Stimulated activated CD4-positive, alpha-beta T cell treated with anti-CD3 and anti-CD28 coated beads, Interleukin-1b, Interleukin-23, amount 100 ng/mL, for 48 hours (primary cell): ENCODE measurements around the gene IL13RA1.
"Not testable (repeated sequence)": the region's sequence is repeated elsewhere in the genome, so short reads cannot be mapped to it uniquely, and the experiment has no call there.

ENCODE experiments used
- DNase-seq: peaks from one replicate; pipeline ENCODE4 v3.0.0-alpha.2; 2020

IL13RA1 gene

DNA sequence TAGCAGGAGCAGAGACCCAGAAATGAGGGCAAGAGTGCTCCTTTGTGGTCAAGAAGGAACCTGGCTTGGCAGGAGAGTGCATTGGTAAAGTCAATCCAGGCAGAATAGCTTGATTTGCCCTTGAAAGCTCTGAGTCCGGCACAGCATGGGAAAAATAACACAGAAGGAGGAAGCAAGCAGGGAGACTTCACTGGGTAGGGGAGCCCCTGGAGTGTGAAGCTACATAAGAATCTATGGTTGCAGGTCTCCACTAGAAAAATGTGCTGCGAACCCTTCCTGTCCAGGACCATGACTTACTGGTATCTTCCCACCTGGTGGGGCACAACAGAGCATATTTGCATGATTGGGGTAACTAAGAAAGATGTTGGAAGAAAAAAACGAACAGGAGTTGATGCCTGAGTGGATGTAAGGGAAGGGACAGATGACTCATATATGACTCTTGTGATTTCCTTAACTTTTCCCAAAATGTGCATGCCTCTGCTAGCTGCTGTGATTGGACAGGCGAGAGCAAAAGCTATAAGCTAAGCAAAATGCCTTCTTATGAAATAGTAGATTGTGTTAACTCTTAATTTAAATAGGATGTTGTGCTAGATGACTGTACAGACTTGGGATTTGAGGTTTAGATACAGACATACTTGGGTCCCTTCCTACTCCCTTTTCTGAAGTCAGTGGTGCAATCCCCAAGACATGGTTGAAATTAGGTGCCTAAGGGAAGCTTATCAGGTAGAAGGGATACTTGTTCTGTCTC, 3.3 kb downstream of the IL13RA1 start:
- DNase-seq, result no peak

GRCh38 chrX:118732551-118732950, 5.1 kb downstream of the IL13RA1 start:
- DNase-seq, result not testable (repeated sequence)

- no peak for DNase-seq
Observed at GRCh38 chrX:118734909-118735308, 7.5 kb downstream of the IL13RA1 start.

GRCh38 chrX:118736394-118737010, 9.1 kb downstream of the IL13RA1 start:
- DNase-seq, result no peak

- no peak for DNase-seq
Observed at GRCh38 chrX:118739577-118739976, 12.2 kb downstream of the IL13RA1 start.

GRCh38 chrX:118740276-118740889, 13.0 kb downstream of the IL13RA1 start:
- DNase-seq, result no peak

DNA sequence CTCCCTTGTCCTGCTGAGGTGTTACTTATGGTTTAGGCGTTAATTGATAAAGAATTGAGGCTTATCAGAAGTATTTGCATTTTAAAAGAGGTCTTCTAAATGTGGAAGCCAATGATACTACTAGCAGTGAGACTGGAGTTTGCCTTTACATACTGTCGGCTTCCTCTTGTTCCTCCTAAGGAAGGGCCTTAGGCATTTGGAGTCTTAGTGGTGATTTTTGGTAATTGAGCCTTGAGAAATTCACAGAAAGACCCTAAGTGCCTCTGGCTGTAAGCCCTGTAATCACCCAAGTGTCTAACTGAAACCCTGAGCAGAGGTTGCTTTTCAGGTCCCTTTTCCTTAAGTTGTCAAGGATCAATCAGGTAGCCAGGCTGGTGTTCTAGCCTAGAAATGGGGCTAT, 14.8 kb downstream of the IL13RA1 start:
- DNase-seq, result no peak

DNA sequence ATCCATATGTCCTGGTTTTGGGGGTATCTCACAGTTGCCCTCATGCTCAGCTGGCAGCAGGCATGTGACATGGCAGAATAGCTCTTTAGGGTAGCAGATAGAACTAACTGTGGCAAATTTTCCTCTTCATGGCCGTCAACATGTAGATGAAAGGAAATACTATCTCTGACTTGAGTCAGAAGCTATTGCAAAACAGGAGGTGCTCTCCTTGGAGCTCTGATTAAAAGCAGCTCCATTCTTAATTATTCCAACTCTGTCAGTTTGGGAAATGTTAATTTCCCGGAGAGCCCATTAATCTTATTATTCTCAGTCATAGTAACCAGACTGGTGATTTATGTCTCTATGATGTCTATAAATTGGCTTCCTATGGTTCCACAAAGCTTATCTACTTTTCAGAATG, 18.2 kb downstream of the IL13RA1 start:
- no peak for DNase-seq

DNA sequence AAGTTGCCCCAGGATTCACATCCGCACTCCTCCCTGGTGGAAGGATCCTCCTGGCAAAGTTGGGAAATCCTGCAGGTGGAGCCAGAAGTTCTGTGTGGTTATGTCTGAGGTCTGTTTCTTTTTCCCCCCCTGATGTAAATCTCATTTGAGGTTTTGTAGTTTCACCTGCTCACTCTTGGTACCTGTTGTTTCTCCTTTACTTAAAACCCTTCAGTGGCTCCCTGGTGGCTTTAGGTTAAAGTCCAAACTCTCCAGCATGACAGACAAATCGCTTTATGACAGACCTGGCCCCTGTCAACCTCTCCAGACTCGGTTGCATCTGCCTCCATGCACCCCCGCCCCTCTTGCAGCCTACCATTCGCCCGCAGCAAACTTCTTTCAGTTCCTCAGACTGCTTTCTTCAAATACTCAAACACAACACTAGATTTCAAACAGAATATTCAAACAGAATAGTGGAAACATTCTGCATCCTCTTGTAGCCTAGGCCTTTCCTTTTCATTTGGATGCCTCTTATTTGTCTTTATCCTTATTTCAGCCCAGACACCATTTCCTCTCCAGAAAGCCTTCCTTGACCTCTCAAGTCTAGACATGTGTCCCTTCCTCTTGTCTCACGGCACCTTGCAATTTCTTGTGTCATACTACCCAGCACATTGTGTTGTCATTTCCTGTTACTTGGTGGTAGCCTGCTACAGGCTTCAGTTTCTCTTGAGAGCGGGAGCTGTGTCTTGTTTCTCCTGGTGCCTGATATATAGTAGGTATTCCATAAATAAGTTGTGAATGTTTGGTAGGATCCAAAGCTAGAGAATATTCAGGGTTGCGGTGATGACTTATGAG, 24.8 kb downstream of the IL13RA1 start:
- no peak for DNase-seq

DNA sequence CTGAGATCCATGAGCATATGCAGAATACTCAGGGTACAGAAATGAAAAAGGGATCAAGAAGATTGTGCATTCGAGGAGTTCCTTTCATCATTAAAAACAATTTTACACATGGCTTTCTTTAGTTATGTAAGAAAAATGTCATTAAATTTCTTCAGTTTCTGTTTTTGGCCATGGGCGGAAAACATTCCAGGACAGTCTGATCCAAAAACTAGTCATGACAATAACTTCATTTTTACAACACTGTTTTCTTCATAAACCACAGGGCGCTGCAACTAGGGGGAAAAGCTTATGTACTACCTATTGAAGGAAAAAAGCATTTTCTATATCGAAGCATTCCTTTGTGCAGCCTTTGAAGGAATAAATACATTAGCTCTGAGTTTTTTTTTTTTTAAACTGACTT, 28.2 kb downstream of the IL13RA1 start:
- DNase-seq, result no peak

DNA sequence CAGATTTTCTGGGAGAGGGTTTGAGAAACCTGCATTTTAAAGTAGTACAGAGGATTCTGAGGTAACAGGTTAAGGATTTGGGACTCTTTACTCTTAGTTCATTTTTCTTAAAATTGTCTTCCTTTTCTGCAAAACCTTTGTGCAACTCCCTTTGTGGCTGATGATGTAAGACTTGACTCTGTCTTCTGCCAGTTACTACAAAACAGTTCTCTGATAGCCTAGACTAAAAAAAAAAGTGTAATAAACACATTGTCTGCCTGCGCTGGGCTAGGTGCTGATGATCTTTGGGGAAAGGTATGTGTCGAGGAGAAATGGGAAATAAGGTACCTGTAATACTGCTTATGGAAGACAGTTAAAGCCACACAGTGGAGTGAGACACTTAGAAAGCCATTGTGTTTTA, 28.7 kb downstream of the IL13RA1 start:
- DNase-seq, result no peak

- no peak for DNase-seq
Observed at GRCh38 chrX:118758511-118758910, 31.1 kb downstream of the IL13RA1 start.

- no peak for DNase-seq
Observed at GRCh38 chrX:118760025-118760424, 32.6 kb downstream of the IL13RA1 start.

DNA sequence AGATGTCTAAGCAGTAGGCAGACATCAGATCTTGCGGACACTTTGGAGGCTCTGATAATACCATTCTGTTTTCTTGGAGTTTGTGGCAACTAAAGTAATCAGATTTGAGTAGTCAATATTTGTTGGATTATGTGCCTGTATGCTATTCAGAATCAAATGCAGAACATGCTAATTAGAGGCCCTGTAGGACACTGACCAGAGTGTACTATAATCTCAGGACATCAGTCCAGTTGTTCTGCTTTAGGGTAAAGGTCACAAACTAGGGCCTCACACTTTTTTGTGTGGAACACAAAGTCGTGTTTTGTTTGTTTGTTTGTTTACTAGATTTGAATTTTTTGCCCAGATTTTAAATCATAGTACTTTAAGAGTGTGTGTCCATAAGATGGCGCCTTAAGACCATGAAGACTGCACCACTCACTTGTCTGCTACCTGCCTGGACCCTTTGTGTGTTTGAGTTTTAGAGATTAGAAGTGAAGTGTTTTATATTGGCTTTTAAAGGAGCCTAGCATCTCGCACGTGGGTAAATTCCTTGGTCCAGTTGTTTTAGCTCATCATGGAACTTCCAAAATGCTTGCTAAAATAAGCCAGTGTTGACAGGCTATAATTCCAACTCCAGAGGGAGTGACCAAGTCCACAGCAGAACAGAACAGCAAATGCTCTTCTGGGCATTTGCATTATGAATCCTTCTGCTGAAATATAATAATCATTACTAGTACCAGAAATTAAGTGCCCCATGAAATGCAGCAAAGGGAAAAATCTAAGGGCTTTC, 34.7 kb downstream of the IL13RA1 start:
- no peak for DNase-seq

DNA sequence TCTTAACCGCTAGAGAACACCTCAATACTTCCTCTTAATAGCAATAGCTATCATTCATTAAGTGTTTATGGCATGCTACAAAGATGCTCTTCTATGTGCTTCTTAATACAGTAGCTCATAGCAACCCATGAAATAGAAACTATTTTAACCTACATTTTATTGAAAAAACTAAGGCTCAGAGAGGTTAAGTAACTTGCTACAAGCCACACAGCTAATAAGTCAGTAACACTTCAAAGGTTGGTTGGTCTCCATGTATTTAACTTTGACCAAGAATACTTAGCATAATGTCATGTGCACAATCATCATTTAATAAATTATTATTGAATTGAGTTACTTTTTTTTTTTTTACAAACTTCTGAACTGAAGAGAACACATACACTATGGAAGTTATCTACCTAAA, 36.1 kb downstream of the IL13RA1 start:
- no peak for DNase-seq

GRCh38 chrX:118764122-118764521, 36.7 kb downstream of the IL13RA1 start:
- DNase-seq, result no peak

DNA sequence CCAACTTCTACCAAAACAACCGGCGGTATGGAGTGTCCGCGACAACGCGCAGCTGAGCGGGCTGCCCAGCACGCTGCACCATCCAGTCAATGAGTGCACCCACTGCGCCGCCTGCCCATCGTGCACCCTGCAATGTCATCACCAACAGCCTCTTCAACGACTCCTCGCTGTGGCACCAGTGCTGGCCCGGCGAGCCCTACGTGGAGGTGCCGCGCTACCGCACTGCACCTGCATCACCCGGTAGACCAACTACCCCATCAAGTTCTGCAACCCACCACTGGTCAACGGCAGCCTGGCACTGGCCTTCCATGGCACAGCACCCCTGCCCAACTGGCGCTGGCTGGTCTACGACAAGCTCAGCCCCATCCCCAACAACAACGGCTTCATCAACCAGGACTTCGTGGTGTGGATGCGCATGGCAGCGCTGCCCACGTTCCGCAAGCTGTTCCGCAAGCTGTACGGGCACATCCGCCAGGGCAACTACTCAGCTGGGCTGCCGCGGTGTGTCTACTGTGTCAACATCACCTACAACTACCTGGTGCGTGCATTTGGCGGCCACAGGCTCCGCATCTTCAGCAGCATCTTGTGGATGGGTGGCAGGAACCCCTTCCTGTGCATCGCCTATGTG, 42.8 kb downstream of the IL13RA1 start:
- DNase-seq, result no peak

- no peak for DNase-seq
Observed at GRCh38 chrX:118772051-118772450, 44.6 kb downstream of the IL13RA1 start.

GRCh38 chrX:118773782-118774181, 46.4 kb downstream of the IL13RA1 start:
- DNase-seq, result no peak

- no peak for DNase-seq
Observed at GRCh38 chrX:118779581-118779980, 52.2 kb downstream of the IL13RA1 start.

DNA sequence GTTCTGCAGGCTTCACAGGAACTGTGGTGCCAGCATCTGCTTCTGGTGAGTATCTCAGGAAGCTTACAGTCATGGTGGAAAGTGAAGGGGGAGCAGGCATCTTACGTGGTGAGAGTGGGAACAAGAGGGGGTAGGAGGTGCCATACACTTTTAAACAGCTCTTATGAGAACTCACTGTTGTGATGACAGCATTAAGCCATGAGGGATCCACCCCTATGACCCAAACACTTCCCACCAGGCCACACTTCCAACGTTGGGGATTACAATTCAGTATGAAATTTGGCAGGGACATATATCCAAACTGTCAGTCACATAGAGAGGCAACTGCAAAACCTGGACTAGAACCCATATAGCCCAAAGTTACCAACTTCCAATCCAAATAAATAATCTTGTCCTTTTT, 53.1 kb downstream of the IL13RA1 start:
- no peak for DNase-seq

DNA sequence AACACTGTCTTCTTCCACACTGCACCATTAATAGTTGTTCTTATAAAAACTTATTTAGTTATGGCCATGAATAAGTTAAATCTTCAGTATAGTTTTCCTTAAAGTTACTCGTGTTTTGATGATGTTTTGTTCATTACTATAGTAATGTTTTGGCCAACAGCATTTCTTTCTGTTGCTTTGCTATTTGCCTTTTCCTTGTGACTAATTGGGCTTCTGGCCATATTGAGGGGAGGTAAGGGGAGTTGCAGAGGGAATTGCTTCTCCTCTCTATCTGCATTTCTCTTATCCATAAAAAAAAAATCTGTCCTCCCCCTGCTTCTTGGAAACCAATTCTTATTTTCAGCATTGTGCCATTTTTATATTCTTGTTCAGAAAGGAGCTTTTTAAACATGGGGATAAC, 53.5 kb downstream of the IL13RA1 start:
- no peak for DNase-seq
